Stimulated activated CD4-positive, alpha-beta T cell treated with anti-CD3 and anti-CD28 coated beads, TNF-alpha, amount 100 ng/mL, for 4 hours (primary cell): ENCODE measurements around the gene FAM184B.
"Not testable (repeated sequence)": the region's sequence is repeated elsewhere in the genome, so short reads cannot be mapped to it uniquely, and the experiment has no call there.

Source experiments
- DNase-seq, 3 experiments: peaks; one replicate each; pipeline ENCODE4 v3.0.0-alpha.2; 2020; ENCODE audit warnings: low read depth in 3 of 3

The FAM184B gene

DNA sequence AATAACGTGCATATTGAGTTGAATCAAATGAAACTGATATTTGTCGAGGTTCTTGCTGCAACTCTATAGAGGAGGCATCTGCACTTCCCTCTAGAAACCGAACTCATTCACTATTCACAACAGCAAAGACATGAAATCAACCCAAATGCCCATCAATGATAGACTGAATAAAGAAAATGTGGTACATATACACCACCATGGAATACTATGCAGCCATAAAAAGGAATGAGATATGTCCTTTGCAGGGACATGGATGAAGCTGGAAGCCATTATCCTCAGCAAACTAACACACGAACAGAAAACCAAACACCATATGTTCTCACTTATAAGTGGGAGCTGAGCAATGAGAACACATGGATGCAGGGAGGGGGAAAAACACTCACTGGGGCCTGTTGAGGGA is 96.8 kb downstream of the FAM184B start:
- not testable (repeated sequence) for DNase-seq

DNA sequence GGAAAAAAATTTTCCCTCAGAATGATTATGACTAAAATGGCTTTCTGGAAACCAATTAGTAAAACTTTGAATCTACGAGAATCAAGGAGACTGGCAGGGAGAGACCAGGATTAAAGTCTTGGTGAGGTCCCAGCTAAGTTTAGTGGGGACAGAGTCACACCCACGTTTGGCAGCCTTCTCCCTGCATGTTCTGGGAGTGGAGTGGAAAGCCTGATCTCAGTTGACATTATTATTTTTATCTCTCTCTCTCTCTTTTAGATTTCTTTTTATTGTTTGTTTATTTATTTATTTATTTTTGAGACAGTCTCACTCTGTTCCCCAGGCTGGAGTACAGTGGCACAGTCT is 99.2 kb downstream of the FAM184B start:
- no peak for DNase-seq

DNA sequence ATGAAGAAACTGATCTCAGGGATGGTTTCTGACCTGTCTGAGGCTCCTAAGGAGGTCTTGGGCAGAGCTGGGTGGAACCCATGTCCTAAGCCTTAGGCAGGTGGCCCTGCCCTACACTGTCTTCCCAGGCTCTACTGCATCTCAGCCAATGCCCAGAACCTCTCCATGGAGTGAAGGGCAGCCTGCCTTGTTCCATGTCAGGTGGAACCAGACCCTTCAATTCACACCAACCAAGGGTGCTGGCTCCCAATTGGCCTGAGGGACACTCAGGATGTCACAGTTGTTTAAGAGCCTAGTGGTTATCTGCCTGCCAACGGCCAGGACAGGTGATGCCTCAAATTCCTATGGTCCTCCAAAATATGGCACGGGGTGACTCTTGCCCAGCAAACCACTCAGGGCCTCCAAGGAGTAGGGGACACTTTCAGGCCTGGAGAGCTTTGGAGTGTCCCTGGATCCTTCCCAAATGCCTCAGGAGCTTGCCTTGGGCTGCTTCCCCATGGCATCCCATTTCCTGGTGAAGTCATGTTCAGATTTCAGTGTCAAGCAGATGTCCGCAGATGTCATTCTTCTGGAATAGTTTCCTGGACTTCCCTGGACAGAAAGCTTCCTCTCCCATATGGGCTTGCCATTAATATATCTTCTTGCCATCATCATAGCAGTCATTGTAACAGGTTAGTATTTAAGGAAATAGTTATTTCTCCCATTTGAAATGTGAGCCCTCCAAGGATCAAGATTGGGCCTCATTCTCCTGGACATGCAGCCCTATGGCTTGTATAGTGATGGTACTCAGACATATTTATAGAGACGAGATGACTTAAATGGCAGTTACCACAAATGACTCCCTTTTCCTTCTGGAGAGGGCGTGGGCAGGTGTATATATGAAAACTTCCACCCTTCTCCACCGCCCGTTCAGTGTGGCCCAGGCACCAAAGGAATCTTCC is 99.9 kb downstream of the FAM184B start:
- no peak for DNase-seq

DNA sequence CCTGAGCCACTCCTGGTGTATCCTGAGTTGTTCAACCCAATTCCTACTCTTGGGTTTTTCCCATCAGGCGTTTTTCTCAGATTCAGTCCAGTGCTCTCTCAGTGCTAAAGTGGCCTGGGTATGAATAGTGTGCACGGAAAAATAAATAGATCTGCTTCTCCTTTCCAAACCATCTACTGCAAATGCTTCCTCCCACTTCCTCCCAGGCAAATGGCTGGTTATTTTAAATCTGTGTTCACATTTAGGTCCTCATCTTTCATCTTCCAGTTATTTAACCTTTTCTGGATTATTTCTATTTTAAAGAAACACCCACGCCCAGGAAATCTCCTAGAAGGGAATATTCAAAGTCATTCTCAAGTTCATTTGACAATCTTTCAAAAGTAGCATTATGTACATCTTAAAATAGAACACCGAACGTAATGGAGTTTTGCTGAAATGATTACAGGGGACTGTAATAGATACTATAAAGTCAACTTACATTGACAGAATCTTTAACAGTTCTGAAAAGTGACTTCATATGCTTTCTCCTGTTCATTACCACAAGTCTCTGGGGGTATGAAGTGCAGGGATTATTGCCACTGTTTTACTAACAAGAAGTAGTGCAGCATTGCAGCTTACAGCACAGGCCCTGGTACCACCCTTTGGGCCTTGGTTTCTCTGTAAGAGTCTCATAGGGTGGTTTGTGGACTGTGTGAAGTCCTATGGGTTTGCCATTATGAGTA is 100.7 kb downstream of the FAM184B start:
- DNase-seq = no peak

DNA sequence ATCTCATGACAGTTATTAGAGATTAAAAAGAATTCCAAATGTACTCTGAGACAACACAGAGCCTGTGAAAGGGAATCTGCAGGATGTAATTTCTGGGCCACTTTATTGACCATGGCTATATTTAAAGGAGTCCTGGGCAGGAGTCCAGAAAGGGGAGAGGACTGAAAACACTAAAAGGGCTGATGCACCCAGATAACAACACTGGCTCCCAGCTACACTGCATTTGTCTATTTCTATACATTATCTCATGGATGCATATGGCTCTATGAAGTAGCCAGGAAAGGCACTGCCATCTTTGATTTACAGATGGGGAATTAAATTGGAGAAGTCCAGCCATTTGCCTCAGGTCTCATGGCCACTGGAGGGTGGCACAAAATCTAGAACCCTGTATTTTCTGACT is 111.0 kb downstream of the FAM184B start:
- no peak for DNase-seq

DNA sequence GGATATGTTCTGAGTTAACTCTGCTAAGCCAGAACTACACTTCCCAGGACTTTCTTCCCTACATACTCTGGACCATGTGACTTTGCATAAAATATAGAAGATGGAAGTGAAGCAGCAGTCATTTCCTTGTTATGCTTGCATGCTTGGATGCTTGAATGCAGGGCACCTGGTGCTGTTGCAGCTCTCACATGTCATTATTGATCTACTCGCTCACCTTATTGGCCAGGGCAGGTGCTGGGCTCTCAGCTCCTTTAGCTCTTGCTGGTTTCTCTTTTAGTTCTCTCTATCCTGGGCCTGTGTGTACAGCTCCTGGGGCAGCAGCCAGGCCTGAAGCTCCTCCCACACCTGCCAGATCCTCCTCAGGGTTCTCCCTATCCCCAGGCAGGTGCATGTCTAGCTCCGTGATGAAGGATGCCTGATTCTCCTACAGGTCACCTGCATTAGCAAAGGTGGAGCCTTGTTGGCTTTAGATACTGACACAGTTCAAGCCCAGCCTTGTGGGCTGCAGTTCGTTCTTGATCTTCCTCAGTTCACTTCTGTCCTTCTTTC is 113.7 kb downstream of the FAM184B start:
- DNase-seq = no peak

DNA sequence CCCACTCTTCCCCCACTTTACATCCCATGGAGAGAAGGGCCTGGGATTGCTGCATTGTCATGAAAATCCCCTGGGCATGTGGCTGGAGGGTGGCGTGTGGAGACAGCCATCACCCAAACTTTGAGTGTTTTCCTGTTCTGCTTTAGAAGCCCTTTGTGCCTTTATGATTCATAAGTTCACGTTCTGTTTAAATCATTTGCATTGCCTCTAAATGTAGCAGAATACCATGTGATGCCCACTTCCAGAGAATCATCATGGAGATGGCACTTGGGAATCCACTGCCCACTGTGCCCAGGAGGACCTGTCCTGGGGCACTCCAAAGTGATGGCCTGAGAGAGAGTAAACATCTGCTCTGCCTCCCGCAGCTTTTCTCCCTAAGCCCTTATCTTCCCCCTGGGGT is 114.2 kb downstream of the FAM184B start:
- no peak for DNase-seq

DNA sequence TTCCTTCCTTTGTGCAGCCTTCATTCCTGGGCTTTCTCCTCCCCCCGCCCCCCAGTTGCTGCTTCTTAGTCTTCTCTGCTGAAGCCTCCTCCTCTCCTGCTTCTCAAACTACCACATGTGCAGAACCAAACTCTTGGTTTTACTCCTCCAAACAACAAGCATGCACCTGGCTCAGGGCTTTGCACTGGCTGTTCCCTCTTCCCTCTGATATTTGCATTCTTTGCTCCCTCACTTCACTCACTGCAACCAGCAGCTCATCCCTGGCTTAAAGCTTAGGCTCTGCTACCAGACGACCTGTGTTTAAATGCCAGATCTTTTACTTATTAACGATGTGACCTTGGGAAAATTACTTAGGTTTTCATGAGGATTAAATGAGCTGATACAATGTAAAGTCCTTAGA is 115.6 kb downstream of the FAM184B start:
- DNase-seq = no peak

DNA sequence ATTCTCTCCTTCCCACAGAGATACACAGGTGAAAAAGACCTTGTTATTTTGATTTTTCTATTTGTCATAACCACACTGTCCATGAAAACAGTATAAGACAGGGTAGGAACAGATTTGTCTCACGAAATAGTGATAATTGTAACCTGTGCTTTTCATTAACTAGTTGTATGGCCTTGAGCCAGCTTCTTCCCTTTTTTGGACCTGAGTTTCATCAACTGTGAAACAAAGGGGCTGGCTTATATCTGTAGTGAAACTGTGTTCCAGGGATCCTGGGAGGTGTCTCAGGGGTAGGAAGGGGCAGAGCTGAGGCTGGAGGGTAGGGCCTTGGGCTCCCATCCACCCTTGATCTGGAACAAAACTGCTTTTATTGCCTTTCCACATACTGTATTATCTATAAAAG is 116.1 kb downstream of the FAM184B start:
- DNase-seq = no peak

DNA sequence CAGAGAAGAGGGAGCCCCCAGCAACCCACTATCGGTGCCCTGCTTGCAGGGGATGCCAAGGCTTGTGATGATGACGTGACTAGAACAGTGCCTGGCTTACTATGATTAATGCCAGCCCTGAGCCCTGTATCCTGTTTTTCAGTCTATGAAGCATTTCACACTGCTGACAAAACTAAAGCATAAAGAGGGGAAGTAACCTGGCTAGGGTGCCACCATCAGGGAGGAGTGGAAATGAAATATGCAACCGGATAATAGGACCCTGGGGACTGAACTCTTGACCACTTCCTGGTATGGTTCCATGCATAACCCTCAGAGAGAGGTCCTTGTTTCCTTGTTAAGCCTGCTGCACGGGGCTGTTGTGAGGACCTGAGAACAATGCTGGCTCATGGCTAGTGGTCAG is 116.7 kb downstream of the FAM184B start:
- no peak for DNase-seq

DNA sequence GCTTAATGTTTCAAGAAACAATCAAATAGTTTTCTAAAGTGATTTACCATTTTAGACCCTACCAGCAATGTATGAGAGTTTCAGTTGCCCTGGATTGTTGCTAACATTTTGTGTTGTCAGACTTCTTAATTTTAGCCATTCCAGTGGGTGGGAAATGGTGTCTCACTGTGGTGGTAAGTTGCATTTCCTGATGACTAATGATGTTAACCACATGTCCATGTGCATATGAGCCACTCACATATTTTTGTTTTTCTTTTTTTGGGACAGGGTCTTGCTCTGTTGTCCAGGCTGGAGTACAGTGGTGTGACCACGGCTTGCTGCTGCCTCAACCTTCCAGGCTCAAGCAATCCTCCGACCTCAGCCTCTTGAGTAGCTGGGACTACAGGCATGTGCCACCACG is 118.7 kb downstream of the FAM184B start:
- DNase-seq = no peak

DNA sequence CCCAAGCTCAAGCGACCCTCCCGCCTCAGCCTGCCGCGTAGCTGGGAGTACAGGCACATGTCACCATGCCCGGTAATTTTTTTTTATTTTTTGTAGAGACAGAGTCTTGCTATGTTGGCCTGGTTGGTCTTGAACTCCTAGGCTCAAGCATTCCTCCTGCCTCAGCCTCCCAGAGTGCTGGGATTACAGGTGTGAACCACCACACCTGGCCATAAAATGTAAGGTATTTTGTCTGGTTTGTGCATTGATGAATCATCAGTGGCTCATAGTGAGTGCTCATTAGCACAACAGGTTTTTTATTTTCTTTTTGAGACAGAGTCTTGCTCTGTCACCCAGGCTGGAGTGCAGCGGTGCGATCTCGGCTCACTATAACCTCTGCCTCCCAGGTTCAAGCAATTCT is 122.2 kb downstream of the FAM184B start:
- DNase-seq = not testable (repeated sequence)

DNA sequence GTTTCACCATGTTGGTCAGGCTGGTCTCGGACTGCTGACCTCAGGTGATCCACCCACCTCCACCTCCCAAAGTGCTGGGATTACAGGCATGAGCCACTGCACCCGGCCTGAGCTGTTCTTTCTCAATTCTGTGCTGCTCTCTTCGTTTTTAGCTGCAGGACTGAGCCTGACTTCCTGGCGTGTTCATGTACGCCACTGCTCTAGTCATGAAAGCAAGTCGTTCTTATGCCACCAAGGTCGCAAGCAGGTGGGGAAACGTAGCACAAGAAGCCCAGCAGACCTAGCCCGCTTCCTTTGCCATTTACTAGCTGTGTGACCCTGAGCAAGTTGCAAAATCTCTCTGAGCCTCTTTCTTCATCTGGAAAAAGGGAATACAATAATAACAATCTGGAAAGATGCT is 123.6 kb downstream of the FAM184B start:
- no peak for DNase-seq

DNA sequence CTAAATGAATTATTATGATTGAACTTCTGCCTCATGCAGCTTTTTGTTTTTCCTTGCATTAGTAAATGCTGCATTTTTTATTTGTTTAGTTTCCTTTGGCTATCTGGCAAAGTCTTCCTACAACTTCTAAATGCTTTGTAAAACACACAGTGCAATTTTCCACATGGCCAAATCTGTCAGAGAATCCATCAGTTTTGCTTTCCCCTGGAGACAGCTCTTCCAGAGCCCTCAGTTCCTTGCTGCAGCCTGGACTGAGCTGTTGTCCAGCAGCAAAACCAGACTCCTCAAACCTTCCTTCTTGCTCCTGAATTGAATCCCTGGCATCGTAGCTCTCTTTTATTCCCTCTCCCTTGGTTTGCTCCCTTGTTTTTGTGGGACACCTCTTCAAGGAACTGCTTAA is 124.3 kb downstream of the FAM184B start:
- DNase-seq = no peak

DNA sequence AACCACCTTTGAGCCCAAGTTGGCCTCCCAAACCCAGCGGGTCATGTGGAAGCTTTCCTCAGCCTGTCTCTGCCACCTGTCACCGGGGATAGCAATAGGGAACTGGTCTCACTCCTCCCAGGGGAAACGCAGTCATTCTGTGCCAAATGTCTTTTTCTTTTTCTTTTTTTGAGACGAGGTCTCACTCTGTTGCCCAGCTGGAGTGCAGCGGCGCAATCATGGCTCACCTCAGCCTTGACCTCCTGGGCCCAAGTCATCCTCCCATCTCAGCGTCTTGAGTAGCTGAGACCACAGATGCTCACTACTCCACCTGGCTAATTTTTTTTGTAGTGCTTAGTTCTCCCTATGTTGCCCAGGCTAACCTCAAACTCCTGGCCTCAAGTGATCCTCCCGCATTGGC is 126.7 kb downstream of the FAM184B start:
- no peak for DNase-seq

DNA sequence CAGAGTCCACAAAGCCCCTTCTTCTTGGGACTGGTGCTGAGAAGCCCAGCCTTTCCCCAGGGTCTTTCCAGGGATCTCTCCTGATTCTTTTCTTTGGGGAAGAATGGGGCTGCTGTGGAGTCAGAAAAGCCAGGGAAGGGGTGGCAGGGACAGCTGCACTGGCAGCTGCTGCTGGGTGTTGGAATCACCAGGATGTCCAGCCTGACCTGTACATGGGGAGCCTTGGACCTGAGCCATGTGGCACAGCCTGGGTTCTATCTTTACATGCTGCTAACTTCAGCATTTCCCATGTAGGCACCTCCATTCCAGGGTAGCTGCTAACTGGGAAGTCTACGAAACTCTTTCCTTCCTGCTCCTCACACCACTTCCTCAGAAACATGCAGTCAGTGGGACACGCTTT is 131.0 kb downstream of the FAM184B start:
- no peak for DNase-seq

DNA sequence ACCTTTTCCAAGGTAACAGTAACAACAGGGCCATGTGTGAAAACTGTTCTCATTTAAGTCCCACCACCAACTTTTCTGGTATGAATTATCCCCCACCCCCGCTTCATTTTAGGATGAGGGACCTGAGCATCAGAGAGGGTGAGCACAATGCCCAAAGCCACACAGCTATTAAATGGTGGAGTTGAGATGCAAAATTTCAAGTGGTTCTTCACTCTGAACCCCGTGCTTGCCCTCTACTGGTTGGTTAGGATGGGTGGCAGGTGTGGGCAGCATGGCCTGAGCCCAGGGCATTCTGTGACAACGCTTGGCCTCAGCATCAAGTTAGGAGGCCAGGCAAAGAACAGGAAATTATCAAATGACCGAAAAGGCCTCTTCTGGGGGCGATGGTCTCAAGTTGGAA is 133.5 kb downstream of the FAM184B start:
- DNase-seq = no peak

DNA sequence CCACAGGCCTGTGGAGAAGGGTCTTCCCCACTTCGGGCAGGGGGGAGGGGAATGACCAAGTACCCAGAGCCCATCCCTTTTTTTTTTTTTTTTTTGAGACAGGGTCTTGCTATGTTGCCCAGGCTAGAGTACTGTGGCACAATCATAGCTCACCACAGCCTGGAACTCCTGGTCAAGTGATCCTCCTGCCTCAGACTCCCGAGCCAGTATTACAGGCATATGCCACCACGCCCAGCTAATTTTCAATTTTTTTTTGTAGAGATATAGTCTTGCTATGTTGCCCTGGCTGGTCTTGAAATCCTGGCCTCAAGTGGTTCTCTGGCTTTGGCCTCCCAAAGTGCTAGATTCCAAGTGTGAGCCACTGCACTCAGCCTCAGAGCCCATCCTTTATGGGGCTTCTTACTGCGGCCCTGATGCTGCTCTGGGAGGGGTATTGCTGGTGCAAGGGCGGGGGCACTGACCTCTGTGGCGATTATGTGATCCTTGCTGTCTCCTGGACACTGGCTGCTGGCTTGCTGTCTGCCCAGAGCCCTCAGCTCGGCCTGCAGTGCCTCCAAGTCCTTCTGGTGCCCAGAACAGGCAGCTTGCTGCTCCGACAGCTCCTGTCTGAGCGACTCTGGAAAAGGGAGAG is 134.1 kb downstream of the FAM184B start:
- DNase-seq = no peak

DNA sequence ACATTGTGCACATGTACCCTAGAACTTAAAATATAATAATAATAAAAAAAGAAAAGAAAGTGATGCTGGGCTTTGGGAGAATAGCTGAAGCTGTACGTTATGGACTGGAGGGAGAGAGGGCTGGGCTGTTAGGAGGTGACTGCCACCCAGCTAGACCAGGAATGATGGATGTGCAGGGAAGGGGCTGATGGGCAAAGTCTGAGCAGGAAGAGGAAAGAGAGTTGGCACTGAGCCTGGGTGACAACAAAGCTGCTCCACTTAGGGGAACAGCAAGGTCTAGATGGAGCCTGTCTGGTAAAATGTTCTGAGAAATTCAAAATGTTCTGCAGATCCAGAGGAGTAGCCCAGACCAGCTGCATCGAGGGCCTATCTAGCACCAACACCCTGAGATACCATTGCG is 134.7 kb downstream of the FAM184B start:
- no peak for DNase-seq

DNA sequence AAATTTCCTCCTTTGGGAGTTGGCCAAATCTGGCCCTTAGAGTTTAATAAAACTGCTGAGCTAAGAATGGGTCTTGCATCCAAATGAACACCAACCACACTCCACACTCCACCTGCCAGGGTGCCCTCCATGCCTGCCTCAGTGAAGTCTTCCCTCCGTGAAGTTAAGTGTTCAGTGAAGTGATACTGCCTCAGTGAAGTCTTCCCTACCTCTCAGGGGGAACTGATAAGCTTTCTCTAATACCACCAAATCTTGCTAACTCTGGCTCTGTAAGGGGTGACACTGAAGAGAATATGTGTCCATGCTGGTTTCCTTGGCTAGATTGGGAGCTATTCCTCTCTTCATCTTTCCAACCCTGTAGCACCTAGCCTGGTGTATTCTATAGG is 139.0 kb downstream of the FAM184B start:
- no peak for DNase-seq

DNA sequence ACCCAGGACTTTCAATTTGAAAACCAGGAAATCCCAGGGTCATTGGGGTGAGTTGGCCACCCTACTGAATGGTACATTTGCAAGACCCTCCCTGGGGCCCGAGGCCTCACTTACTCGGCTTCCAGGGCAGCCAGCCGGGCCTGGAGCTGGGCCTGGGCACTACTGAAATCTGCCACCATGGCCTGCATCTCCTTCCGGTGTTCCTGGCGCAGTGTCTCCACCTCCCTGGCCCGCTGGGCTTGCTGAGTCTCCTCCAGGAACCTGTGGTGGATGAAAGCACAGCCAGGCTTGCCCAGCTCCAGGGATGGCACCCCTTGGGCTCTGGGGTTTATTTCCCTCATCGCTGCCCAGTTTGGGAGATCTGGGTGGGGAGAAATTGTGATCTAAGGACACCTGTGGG is 142.3 kb downstream of the FAM184B start:
- no peak for DNase-seq
